ENCODE results near the gene ESR2. TPM values are rescaled to one million over a fixed set of nuclear protein-coding genes. Genes with fewer than 3 reads are reported as not detected.

ESR2 gene
- total and polyA plus RNA-seq, 2 of the 8 experiments (the other 6 are each of a cell fraction or from before 2014, with no cell fraction given), result 0.19 to 0.23 TPM

GRCh38 chr14:64190974-64191502 lies 103.1 kb downstream of the ESR2 start:
- Histone ChIP-seq H3K4me2 (ENCODE audit: insufficient read depth in 1 of 2, low read depth in 2 of 2, low read length in 2 of 2) (no peak overlapping the region), H2BK5ac (ENCODE audit: low read depth, low read length) (no peak overlapping the region), H3K56ac (replicated peaks; ENCODE audit: insufficient read length, low read depth, low read length) (no peak overlapping the region), H3K27me3 (replicated peaks in 1 of 4; ENCODE audit: control insufficient read depth in 3 of 4, extremely low read depth in 1 of 4, insufficient read depth in 3 of 4, low read length in 3 of 4) (no peaks in the 10 kb centered on the region), H2AK5ac (ENCODE audit: low read depth, low read length) (no peak overlapping the region), H2BK20ac (ENCODE audit: low read length) (no peak overlapping the region), H3K4ac (replicated peaks; ENCODE audit: insufficient read length, low read depth, low read length) (no peak overlapping the region), H3K27ac (ENCODE audit: low read depth, low read length) (no peak overlapping the region), H2BK120ac (replicated peaks; ENCODE audit: low read depth, low read length) (no peak overlapping the region), H3K9me3 (ENCODE audit: insufficient read depth in 2 of 2, low read depth in 1 of 2, low read length in 1 of 2) (no peaks in the 10 kb centered on the region), H2BK15ac (ENCODE audit: low read length) (no peak overlapping the region), H4K5ac (ENCODE audit: insufficient read length, low read depth, low read length) (no peak overlapping the region), H4K91ac (replicated peaks; ENCODE audit: insufficient read length, low read length) (no peak overlapping the region), H3K23ac (ENCODE audit: insufficient read length) (no peak overlapping the region), H3K23me2 (ENCODE audit: low read depth, low read length) (no peaks in the 10 kb centered on the region; the same call in 1 of the 2 replicates), H4K8ac (ENCODE audit: extremely low read depth, insufficient read depth, low read length) (no peak overlapping the region), H3K18ac (ENCODE audit: extremely low read depth, low read length) (no peak overlapping the region), H3K9ac (replicated peaks in 1 of 4; ENCODE audit: extremely low read depth in 1 of 4, low read depth in 3 of 4, low read length in 3 of 4) (no peak overlapping the region), H3K79me1 (ENCODE audit: low read depth, low read length) (no peaks in the 10 kb centered on the region), H3K4me3 (ENCODE audit: extremely low read depth in 1 of 4, insufficient read depth in 2 of 4, low read depth in 3 of 4, low read length in 4 of 4) (no peak overlapping the region), H3K36me3 (ENCODE audit: control insufficient read depth in 2 of 4, insufficient read depth in 4 of 4, low read length in 3 of 4) (peaks cover 0 to 25% (median 1%) of the 10 kb centered on the region in 4 experiments; a peak in 6 of 8 replicates), H4K20me1 (replicated peaks in 1 of 2; ENCODE audit: control insufficient read depth in 1 of 2, insufficient read depth in 2 of 2, low read length in 2 of 2) (no peaks in the 10 kb centered on the region), H2AFZ (ENCODE audit: low read length) (no peak overlapping the region), H2BK12ac (ENCODE audit: low read depth, low read length) (no peak overlapping the region), H3K79me2 (ENCODE audit: control insufficient read depth in 1 of 2, insufficient read depth in 2 of 2, low read length in 2 of 2) (no peaks in the 10 kb centered on the region), H3K14ac (ENCODE audit: insufficient read length) (no peak overlapping the region), H3K4me1 (replicated peaks in 1 of 4; ENCODE audit: control insufficient read depth in 3 of 4, insufficient read depth in 4 of 4, low read length in 3 of 4) (peaks cover 3 to 24% (median 16%) of the 10 kb centered on the region in 4 experiments; a peak in 5 of 7 replicates)
- WGBS, 2 experiments (ENCODE audit: extremely low coverage in 1 of 2, insufficient coverage in 1 of 2, insufficient read length in 1 of 2, insufficient replicate concordance in 2 of 2, low coverage in 1 of 2, low lambda C conversion rate in 2 of 2, missing lambda C conversion rate in 1 of 2), result 86% methylated on average over 3 of the region's 3 CpGs; no CpG with 5 or more reads in 1 of the 2 experiments
- ChIA-PET POLR2A (ENCODE audit: partially characterized antibody) (interaction anchor here (1.2 kb wide), 2 partner anchors 10 to 47 kb away, joined by 3 read pairs; no protein-coding TSS in a partner anchor), CTCF (ENCODE audit: partially characterized antibody) (interaction anchor here (1.5 to 1.8 kb wide), 2 partner anchors 10 to 113 kb away, joined by 3 to 4 read pairs; no protein-coding TSS in a partner anchor)
- FAIRE-seq (no peak), DNase-seq (ENCODE audit: low read depth in 1 of 2, low spot score in 2 of 2) (no peak)
- TF ChIP-seq MAFK (IDR thresholded peaks at IDR 0.05; ENCODE audit: low read depth, low read length), result no peak
- no peak for TF ChIP-seq NRF1 (IDR thresholded peaks at IDR 0.05; ENCODE audit: low read depth, low read length)
- no peak for TF ChIP-seq SP2 (IDR thresholded peaks at IDR 0.05; ENCODE audit: low read length)
